WTC11 (cell line): ENCODE results near the gene COLQ. TPM values are rescaled to one million over a fixed set of nuclear protein-coding genes. Genes with fewer than 3 reads are reported as not detected.
A peak's percentile ranks its signal among the peaks of the same experiment; 100 is the strongest.

ENCODE experiments used
- AR ChIP-seq: fragments of 250-450 bp; sonication (Bioruptor Pico); IDR thresholded peaks from 2 replicates; pipeline ENCODE4 v1.9.0; 2021; ENCODE audit warnings: mild to moderate bottlenecking
- ATF1 ChIP-seq: sonication (generic); formaldehyde crosslinking; IDR thresholded peaks from 2 replicates; pipeline ENCODE4 v1.8.1; 2023; ENCODE audit warnings: mild to moderate bottlenecking, moderate library complexity, missing genetic modification reagents
- E2F1 ChIP-seq: sonication (generic); formaldehyde crosslinking; IDR thresholded peaks from 2 replicates; pipeline ENCODE4 v1.8.0; 2022; ENCODE audit warnings: mild to moderate bottlenecking, missing genetic modification reagents
- E2F4 ChIP-seq: sonication (generic); formaldehyde crosslinking; IDR thresholded peaks from 2 replicates; pipeline ENCODE4 v1.8.1; 2022; ENCODE audit warnings: low read depth, mild to moderate bottlenecking, moderate library complexity, missing genetic modification reagents, borderline replicate concordance
- FOXJ3 ChIP-seq: sonication (generic); formaldehyde crosslinking; IDR thresholded peaks from 2 replicates; pipeline ENCODE4 v1.9.0; 2021; ENCODE audit warnings: missing genetic modification reagents, mild to moderate bottlenecking, borderline replicate concordance
- GRHL2 ChIP-seq: fragments of 250-450 bp; sonication (Bioruptor Pico); IDR thresholded peaks from 2 replicates; pipeline ENCODE4 v1.8.0; 2022; ENCODE audit warnings: mild to moderate bottlenecking, moderate library complexity; ENCODE audit not compliant: insufficient replicate concordance, severe bottlenecking
- GTF2I ChIP-seq: fragments of 250-450 bp; sonication (Bioruptor Pico); conservative IDR thresholded peaks from 2 replicates; pipeline ENCODE4 v1.4.0; 2021; ENCODE audit warnings: mild to moderate bottlenecking
- IRF1 ChIP-seq: sonication (generic); formaldehyde crosslinking; IDR thresholded peaks from 2 replicates; pipeline ENCODE4 v1.8.0; 2023; ENCODE audit warnings: missing genetic modification reagents
- JUN ChIP-seq: sonication (generic); formaldehyde crosslinking; IDR thresholded peaks from 2 replicates; pipeline ENCODE4 v1.8.0; 2023; ENCODE audit warnings: mild to moderate bottlenecking, missing genetic modification reagents
- MLX ChIP-seq: sonication (generic); formaldehyde crosslinking; IDR thresholded peaks from 2 replicates; pipeline ENCODE4 v1.8.1; 2023; ENCODE audit warnings: mild to moderate bottlenecking, missing genetic modification reagents, moderate library complexity
- MYBL2 ChIP-seq: sonication (generic); formaldehyde crosslinking; IDR thresholded peaks from 2 replicates; pipeline ENCODE4 v1.8.1; 2023; ENCODE audit warnings: mild to moderate bottlenecking, moderate library complexity, missing genetic modification reagents
- NR1H2 ChIP-seq: sonication (generic); formaldehyde crosslinking; IDR thresholded peaks from 2 replicates; pipeline ENCODE4 v1.9.0; 2021; ENCODE audit warnings: mild to moderate bottlenecking, moderate library complexity, missing genetic modification reagents
- NR2C2 ChIP-seq: sonication (generic); formaldehyde crosslinking; IDR thresholded peaks from 2 replicates; pipeline ENCODE4 v1.8.0; 2022; ENCODE audit warnings: mild to moderate bottlenecking, missing genetic modification reagents
- PRDM15 ChIP-seq: sonication (generic); formaldehyde crosslinking; IDR thresholded peaks from 2 replicates; pipeline ENCODE4 v1.8.0; 2022; ENCODE audit warnings: missing genetic modification reagents
- RELA ChIP-seq: sonication (generic); formaldehyde crosslinking; IDR thresholded peaks from 2 replicates; pipeline ENCODE4 v1.8.1; 2022; ENCODE audit warnings: missing genetic modification reagents, mild to moderate bottlenecking, borderline replicate concordance
- SMAD3 ChIP-seq: sonication (generic); formaldehyde crosslinking; IDR thresholded peaks from 2 replicates; pipeline ENCODE4 v1.8.0; 2022; ENCODE audit warnings: missing genetic modification reagents, mild to moderate bottlenecking, borderline replicate concordance
- SMAD4 ChIP-seq: sonication (generic); formaldehyde crosslinking; IDR thresholded peaks from 2 replicates; pipeline ENCODE4 v1.8.0; 2022; ENCODE audit warnings: mild to moderate bottlenecking, missing genetic modification reagents
- SP1 ChIP-seq: sonication (generic); formaldehyde crosslinking; conservative IDR thresholded peaks from 2 replicates; pipeline ENCODE4 v1.8.1; 2022; ENCODE audit warnings: missing genetic modification reagents
- TEAD1 ChIP-seq: sonication (generic); formaldehyde crosslinking; IDR thresholded peaks from 2 replicates; pipeline ENCODE4 v1.8.0; 2022; ENCODE audit warnings: mild to moderate bottlenecking, missing genetic modification reagents
- TEAD4 ChIP-seq: sonication (generic); formaldehyde crosslinking; IDR thresholded peaks from 2 replicates; pipeline ENCODE4 v1.8.0; 2022; ENCODE audit warnings: mild to moderate bottlenecking, missing genetic modification reagents
- TP53 ChIP-seq: sonication (generic); formaldehyde crosslinking; IDR thresholded peaks from 2 replicates; pipeline ENCODE4 v1.8.1; 2023; ENCODE audit warnings: mild to moderate bottlenecking, missing genetic modification reagents
- ZBTB21 ChIP-seq: sonication (generic); formaldehyde crosslinking; IDR thresholded peaks from 2 replicates; pipeline ENCODE4 v1.8.1; 2023; ENCODE audit warnings: mild to moderate bottlenecking, missing genetic modification reagents, borderline replicate concordance
- ZBTB43 ChIP-seq: sonication (generic); formaldehyde crosslinking; IDR thresholded peaks from 2 replicates; pipeline ENCODE4 v1.8.1; 2023; ENCODE audit warnings: mild to moderate bottlenecking, missing genetic modification reagents
- ZNF263 ChIP-seq: sonication (generic); formaldehyde crosslinking; IDR thresholded peaks from 2 replicates; pipeline ENCODE4 v1.8.1; 2022; ENCODE audit warnings: low read depth, mild to moderate bottlenecking, moderate library complexity, missing genetic modification reagents
- ZNF423 ChIP-seq: fragments of 250-450 bp; sonication (Bioruptor Pico); IDR thresholded peaks from 2 replicates; pipeline ENCODE4 v2.1.2; 2022; ENCODE audit warnings: mild to moderate bottlenecking, moderate library complexity
- ZNF512 ChIP-seq: sonication (generic); formaldehyde crosslinking; IDR thresholded peaks from 2 replicates; pipeline ENCODE4 v1.8.1; 2022; ENCODE audit warnings: missing genetic modification reagents, borderline replicate concordance
- ZNF671 ChIP-seq: fragments of 250-450 bp; sonication (Bioruptor Pico); IDR thresholded peaks from 2 replicates; pipeline ENCODE4 v1.8.0; 2021; ENCODE audit warnings: mild to moderate bottlenecking
- total RNA-seq: library from RNA; stranded (reverse); gene quantifications from 3 replicates; pipeline ENCODE4 v1.2.3, GENCODE V29; 2021

Gene COLQ
- total RNA-seq, 1 experiment from 2014 or later = 2.2 TPM

- TF ChIP-seq ZBTB43 (CRISPR knock-in tag) (no peak), RELA (CRISPR knock-in tag) (no peak), SP1 (no peak), ZBTB21 (CRISPR knock-in tag) (no peak), MYBL2 (no peak), MLX (CRISPR knock-in tag) (no peak), E2F4 (no peak), SMAD4 (CRISPR knock-in tag) (no peak), NR2C2 (CRISPR knock-in tag) (no peak), ATF1 (no peak), JUN (CRISPR knock-in tag) (peak; percentile 3; the same call in 1 of the 2 replicates), PRDM15 (no peak), ZNF423 (no peak), TEAD1 (0 out of 2 replicates have a peak, but pooled peaks have one; percentile 42), ZNF512 (CRISPR knock-in tag) (no peak), AR (CRISPR knock-in tag) (no peak), TP53 (CRISPR knock-in tag) (no peak), SMAD3 (no peak), ZNF263 (CRISPR knock-in tag) (no peak), FOXJ3 (no peak), IRF1 (CRISPR knock-in tag) (0 out of 2 replicates have a peak, but pooled peaks have one; percentile 39), E2F1 (CRISPR knock-in tag) (no peak), NR1H2 (no peak), TEAD4 (CRISPR knock-in tag) (0 out of 2 replicates have a peak, but pooled peaks have one; percentile 5), ZNF671 (CRISPR knock-in tag) (no peak), GTF2I (CRISPR knock-in tag) (no peak), GRHL2 (CRISPR knock-in tag) (no peak)
These were observed 94.2 kb downstream of the COLQ start, which contains the start of the genes EAF1 and METTL6 (continued) for GRCh38 chr3:15427182-15427880.
